GM23338 (cell line): ENCODE measurements around the gene SLC7A14.

ENCODE experiments used
- CREB1 ChIP-seq: fragments of 250-450 bp; sonication (Bioruptor Pico); IDR thresholded peaks from 2 replicates; pipeline ENCODE4 v1.5.0; 2020; ENCODE audit warnings: low read depth, mild to moderate bottlenecking, moderate library complexity
- EZH2 ChIP-seq: fragments of 200-600 bp; sonication (generic); IDR thresholded peaks from one replicate; pipeline ENCODE4 v1.8.0; 2017; ENCODE audit warnings: antibody characterized with exemption, mild to moderate bottlenecking, low read depth; ENCODE audit not compliant: unreplicated experiment
- EZH2phosphoT487 ChIP-seq: fragments of 200-600 bp; sonication (generic); IDR thresholded peaks from one replicate; pipeline ENCODE4 v1.8.1; 2018; ENCODE audit warnings: antibody characterized with exemption; ENCODE audit not compliant: unreplicated experiment
- JUNB ChIP-seq: IDR thresholded peaks from one replicate; pipeline ENCODE4 v1.6.1; 2016; ENCODE audit warnings: antibody characterized with exemption; ENCODE audit not compliant: unreplicated experiment
- NANOG ChIP-seq: IDR thresholded peaks from 2 replicates; pipeline ENCODE4 v1.6.1; 2016; ENCODE audit warnings: antibody characterized with exemption, borderline replicate concordance
- POLR2AphosphoS5 ChIP-seq: IDR thresholded peaks from 2 replicates; pipeline ENCODE4 v1.6.1; 2016; ENCODE audit warnings: antibody characterized with exemption, low read depth
- STAT1 ChIP-seq: IDR thresholded peaks from one replicate; pipeline ENCODE4 v1.6.1; 2016; ENCODE audit warnings: antibody characterized with exemption; ENCODE audit not compliant: unreplicated experiment
- ZNF114 ChIP-seq: fragments of 250-450 bp; sonication (Bioruptor Pico); IDR thresholded peaks from 2 replicates; pipeline ENCODE4 v1.5.0; 2020; ENCODE audit warnings: mild to moderate bottlenecking, moderate library complexity
- ZNF331 ChIP-seq: fragments of 250-450 bp; sonication (Bioruptor Pico); IDR thresholded peaks from 2 replicates; pipeline ENCODE4 v1.5.0; 2020; ENCODE audit warnings: low read depth, mild to moderate bottlenecking, moderate library complexity
- TF ChIP-seq, protein P1 (sequence below), 2 experiments: fragments of 200-600 bp in 1 of 2; sonication (generic) in 1 of 2; conservative IDR thresholded peaks; 2 replicates each; pipeline versions ENCODE4 v1.5.1 to v1.6.1; 2016 to 2017; ENCODE audit warnings: antibody characterized with exemption in 2 of 2, low read depth in 2 of 2, mild to moderate bottlenecking in 2 of 2, moderate library complexity in 1 of 2
- TF ChIP-seq, protein P2 (sequence below): fragments of 250-450 bp; sonication (Bioruptor Pico); IDR thresholded peaks from 2 replicates; pipeline ENCODE4 v1.5.0; 2020; ENCODE audit warnings: mild to moderate bottlenecking, moderate library complexity
- TF ChIP-seq, protein P3 (sequence below): IDR thresholded peaks from one replicate; pipeline ENCODE4 v1.6.1; 2018; ENCODE audit warnings: antibody characterized with exemption; ENCODE audit not compliant: unreplicated experiment
- TF ChIP-seq, protein P4 (sequence below): IDR thresholded peaks from 2 replicates; pipeline ENCODE4 v1.6.1; 2016; ENCODE audit warnings: antibody characterized with exemption

DNA sequence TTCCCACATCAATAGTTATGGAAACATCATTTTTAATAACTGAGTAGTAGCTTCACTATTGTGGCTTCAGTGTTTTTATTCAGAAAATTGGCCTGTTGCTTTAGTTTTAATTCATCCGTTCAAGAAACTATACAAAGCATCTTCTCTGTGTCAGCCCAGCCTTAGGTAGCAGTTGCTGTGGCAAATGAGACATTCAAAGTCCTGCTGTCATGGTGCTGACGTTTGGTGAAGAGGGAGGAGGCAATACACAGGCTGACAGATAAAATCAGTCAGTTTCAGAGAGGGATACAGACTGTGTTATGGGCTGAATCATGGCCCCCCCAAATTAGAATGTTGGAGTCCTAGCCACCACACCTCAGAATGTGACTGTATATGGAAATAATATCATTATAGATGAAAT lies 56.5 kb downstream of the SLC7A14 start:
- TF ChIP-seq, protein P1, sequence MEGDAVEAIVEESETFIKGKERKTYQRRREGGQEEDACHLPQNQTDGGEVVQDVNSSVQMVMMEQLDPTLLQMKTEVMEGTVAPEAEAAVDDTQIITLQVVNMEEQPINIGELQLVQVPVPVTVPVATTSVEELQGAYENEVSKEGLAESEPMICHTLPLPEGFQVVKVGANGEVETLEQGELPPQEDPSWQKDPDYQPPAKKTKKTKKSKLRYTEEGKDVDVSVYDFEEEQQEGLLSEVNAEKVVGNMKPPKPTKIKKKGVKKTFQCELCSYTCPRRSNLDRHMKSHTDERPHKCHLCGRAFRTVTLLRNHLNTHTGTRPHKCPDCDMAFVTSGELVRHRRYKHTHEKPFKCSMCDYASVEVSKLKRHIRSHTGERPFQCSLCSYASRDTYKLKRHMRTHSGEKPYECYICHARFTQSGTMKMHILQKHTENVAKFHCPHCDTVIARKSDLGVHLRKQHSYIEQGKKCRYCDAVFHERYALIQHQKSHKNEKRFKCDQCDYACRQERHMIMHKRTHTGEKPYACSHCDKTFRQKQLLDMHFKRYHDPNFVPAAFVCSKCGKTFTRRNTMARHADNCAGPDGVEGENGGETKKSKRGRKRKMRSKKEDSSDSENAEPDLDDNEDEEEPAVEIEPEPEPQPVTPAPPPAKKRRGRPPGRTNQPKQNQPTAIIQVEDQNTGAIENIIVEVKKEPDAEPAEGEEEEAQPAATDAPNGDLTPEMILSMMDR (conservative IDR thresholded peaks at IDR 0.05; ENCODE audit: low read depth in 2 of 2): no peak
- TF ChIP-seq CREB1 (CRISPR knock-in tag) (no peak), POLR2AphosphoS5 (no peak), JUNB (no peak), EZH2 (no peak), EZH2phosphoT487 (no peak), ZNF114 (CRISPR knock-in tag) (no peak), NANOG (no peak), STAT1 (no peak), ZNF331 (no peak)
- TF ChIP-seq, protein P2, sequence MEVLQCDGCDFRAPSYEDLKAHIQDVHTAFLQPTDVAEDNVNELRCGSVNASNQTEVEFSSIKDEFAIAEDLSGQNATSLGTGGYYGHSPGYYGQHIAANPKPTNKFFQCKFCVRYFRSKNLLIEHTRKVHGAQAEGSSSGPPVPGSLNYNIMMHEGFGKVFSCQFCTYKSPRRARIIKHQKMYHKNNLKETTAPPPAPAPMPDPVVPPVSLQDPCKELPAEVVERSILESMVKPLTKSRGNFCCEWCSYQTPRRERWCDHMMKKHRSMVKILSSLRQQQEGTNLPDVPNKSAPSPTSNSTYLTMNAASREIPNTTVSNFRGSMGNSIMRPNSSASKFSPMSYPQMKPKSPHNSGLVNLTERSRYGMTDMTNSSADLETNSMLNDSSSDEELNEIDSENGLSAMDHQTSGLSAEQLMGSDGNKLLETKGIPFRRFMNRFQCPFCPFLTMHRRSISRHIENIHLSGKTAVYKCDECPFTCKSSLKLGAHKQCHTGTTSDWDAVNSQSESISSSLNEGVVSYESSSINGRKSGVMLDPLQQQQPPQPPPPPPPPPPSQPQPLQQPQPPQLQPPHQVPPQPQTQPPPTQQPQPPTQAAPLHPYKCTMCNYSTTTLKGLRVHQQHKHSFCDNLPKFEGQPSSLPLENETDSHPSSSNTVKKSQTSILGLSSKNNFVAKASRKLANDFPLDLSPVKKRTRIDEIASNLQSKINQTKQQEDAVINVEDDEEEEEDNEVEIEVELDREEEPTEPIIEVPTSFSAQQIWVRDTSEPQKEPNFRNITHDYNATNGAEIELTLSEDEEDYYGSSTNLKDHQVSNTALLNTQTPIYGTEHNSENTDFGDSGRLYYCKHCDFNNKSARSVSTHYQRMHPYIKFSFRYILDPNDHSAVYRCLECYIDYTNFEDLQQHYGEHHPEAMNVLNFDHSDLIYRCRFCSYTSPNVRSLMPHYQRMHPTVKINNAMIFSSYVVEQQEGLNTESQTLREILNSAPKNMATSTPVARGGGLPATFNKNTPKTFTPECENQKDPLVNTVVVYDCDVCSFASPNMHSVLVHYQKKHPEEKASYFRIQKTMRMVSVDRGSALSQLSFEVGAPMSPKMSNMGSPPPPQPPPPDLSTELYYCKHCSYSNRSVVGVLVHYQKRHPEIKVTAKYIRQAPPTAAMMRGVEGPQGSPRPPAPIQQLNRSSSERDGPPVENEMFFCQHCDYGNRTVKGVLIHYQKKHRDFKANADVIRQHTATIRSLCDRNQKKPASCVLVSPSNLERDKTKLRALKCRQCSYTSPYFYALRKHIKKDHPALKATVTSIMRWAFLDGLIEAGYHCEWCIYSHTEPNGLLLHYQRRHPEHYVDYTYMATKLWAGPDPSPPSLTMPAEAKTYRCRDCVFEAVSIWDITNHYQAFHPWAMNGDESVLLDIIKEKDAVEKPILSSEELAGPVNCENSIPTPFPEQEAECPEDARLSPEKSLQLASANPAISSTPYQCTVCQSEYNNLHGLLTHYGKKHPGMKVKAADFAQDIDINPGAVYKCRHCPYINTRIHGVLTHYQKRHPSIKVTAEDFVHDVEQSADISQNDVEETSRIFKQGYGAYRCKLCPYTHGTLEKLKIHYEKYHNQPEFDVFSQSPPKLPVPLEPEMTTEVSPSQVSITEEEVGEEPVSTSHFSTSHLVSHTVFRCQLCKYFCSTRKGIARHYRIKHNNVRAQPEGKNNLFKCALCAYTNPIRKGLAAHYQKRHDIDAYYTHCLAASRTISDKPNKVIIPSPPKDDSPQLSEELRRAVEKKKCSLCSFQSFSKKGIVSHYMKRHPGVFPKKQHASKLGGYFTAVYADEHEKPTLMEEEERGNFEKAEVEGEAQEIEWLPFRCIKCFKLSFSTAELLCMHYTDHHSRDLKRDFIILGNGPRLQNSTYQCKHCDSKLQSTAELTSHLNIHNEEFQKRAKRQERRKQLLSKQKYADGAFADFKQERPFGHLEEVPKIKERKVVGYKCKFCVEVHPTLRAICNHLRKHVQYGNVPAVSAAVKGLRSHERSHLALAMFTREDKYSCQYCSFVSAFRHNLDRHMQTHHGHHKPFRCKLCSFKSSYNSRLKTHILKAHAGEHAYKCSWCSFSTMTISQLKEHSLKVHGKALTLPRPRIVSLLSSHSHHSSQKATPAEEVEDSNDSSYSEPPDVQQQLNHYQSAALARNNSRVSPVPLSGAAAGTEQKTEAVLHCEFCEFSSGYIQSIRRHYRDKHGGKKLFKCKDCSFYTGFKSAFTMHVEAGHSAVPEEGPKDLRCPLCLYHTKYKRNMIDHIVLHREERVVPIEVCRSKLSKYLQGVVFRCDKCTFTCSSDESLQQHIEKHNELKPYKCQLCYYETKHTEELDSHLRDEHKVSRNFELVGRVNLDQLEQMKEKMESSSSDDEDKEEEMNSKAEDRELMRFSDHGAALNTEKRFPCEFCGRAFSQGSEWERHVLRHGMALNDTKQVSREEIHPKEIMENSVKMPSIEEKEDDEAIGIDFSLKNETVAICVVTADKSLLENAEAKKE (CRISPR knock-in tag): no peak
- TF ChIP-seq, protein P3, sequence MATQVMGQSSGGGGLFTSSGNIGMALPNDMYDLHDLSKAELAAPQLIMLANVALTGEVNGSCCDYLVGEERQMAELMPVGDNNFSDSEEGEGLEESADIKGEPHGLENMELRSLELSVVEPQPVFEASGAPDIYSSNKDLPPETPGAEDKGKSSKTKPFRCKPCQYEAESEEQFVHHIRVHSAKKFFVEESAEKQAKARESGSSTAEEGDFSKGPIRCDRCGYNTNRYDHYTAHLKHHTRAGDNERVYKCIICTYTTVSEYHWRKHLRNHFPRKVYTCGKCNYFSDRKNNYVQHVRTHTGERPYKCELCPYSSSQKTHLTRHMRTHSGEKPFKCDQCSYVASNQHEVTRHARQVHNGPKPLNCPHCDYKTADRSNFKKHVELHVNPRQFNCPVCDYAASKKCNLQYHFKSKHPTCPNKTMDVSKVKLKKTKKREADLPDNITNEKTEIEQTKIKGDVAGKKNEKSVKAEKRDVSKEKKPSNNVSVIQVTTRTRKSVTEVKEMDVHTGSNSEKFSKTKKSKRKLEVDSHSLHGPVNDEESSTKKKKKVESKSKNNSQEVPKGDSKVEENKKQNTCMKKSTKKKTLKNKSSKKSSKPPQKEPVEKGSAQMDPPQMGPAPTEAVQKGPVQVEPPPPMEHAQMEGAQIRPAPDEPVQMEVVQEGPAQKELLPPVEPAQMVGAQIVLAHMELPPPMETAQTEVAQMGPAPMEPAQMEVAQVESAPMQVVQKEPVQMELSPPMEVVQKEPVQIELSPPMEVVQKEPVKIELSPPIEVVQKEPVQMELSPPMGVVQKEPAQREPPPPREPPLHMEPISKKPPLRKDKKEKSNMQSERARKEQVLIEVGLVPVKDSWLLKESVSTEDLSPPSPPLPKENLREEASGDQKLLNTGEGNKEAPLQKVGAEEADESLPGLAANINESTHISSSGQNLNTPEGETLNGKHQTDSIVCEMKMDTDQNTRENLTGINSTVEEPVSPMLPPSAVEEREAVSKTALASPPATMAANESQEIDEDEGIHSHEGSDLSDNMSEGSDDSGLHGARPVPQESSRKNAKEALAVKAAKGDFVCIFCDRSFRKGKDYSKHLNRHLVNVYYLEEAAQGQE: no peak
- TF ChIP-seq, protein P4, sequence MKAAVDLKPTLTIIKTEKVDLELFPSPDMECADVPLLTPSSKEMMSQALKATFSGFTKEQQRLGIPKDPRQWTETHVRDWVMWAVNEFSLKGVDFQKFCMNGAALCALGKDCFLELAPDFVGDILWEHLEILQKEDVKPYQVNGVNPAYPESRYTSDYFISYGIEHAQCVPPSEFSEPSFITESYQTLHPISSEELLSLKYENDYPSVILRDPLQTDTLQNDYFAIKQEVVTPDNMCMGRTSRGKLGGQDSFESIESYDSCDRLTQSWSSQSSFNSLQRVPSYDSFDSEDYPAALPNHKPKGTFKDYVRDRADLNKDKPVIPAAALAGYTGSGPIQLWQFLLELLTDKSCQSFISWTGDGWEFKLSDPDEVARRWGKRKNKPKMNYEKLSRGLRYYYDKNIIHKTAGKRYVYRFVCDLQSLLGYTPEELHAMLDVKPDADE: no peak
